Right hindlimb (tissue), 1 donor: ENCODE data around the gene CYP11A1.
"Not testable (repeated sequence)": the region's sequence is repeated elsewhere in the genome, so short reads cannot be mapped to it uniquely, and the experiment has no call there.

ENCODE experiments used
- DNase-seq: peaks from one replicate; pipeline ENCODE4 v3.0.0-alpha.2; 2018

CYP11A1 gene

GRCh38 chr15:74373731-74374647 lies 6.5 kb upstream of the CYP11A1 start:
- DNase-seq: peak; percentile 93

- DNase-seq: no peak
These were observed 5.7 kb upstream of the CYP11A1 start for GRCh38 chr15:74373056-74373650.

GRCh38 chr15:74370471-74370870 lies 3.0 kb upstream of the CYP11A1 start:
- no peak for DNase-seq

- DNase-seq: no peak
These were observed 2.3 kb upstream of the CYP11A1 start for GRCh38 chr15:74369756-74370155.

GRCh38 chr15:74369084-74369745 lies 1.8 kb upstream of the CYP11A1 start:
- no peak for DNase-seq

- DNase-seq: no peak
These were observed 675 bp upstream of the CYP11A1 start for GRCh38 chr15:74368121-74368520.

- peak; percentile 87 for DNase-seq
These were observed 1.6 kb downstream of the CYP11A1 start for GRCh38 chr15:74365598-74366445.

- DNase-seq: no peak
These were observed 2.4 kb downstream of the CYP11A1 start for GRCh38 chr15:74364936-74365597.

GRCh38 chr15:74362482-74362881 lies 5.0 kb downstream of the CYP11A1 start:
- no peak for DNase-seq

GRCh38 chr15:74360855-74361254 lies 6.6 kb downstream of the CYP11A1 start:
- DNase-seq: not testable (repeated sequence)

- not testable (repeated sequence) for DNase-seq
These were observed 8.1 kb downstream of the CYP11A1 start for GRCh38 chr15:74359376-74359775.

- DNase-seq: not testable (repeated sequence)
These were observed 9.9 kb downstream of the CYP11A1 start for GRCh38 chr15:74357514-74357913.

GRCh38 chr15:74356050-74356449 lies 11.4 kb downstream of the CYP11A1 start:
- not testable (repeated sequence) for DNase-seq

GRCh38 chr15:74353992-74354391 lies 13.5 kb downstream of the CYP11A1 start:
- not testable (repeated sequence) for DNase-seq

- no peak for DNase-seq
These were observed 15.0 kb downstream of the CYP11A1 start for GRCh38 chr15:74352393-74352910.

GRCh38 chr15:74351670-74352069 lies 15.8 kb downstream of the CYP11A1 start:
- no peak for DNase-seq

- DNase-seq: no peak
These were observed 16.9 kb downstream of the CYP11A1 start for GRCh38 chr15:74350295-74351275.

- no peak for DNase-seq
These were observed 18.1 kb downstream of the CYP11A1 start for GRCh38 chr15:74349241-74349778.

- no peak for DNase-seq
These were observed 19.6 kb downstream of the CYP11A1 start for GRCh38 chr15:74347757-74348250.

- no peak for DNase-seq
These were observed 22.4 kb downstream of the CYP11A1 start for GRCh38 chr15:74345051-74345450.
